Ecto neural progenitor cell (in vitro differentiated cells): Measurements from ENCODE around the gene ENTPD3.
"Not testable (repeated sequence)": the region's sequence is repeated elsewhere in the genome, so short reads cannot be mapped to it uniquely, and the experiment has no call there.

ENCODE experiments used
- DNase-seq: peaks from one replicate; pipeline ENCODE4 v3.0.0-alpha.2; 2018; ENCODE audit warnings: low spot score

The ENTPD3 gene

GRCh38 chr3:40407007-40407406, 20.0 kb downstream of the ENTPD3 start:
- no peak for DNase-seq

GRCh38 chr3:40407611-40408010, 20.6 kb downstream of the ENTPD3 start:
- DNase-seq: no peak

GRCh38 chr3:40414270-40414669, 27.3 kb downstream of the ENTPD3 start:
- no peak for DNase-seq

GRCh38 chr3:40417845-40418543, 31.0 kb downstream of the ENTPD3 start:
- no peak for DNase-seq

- DNase-seq: no peak
These were observed 35.9 kb downstream of the ENTPD3 start for GRCh38 chr3:40422861-40423260.

- no peak for DNase-seq
These were observed 40.2 kb downstream of the ENTPD3 start for GRCh38 chr3:40427045-40427669.

- DNase-seq: no peak
These were observed 45.8 kb downstream of the ENTPD3 start for GRCh38 chr3:40432793-40433192.

- no peak for DNase-seq
These were observed 50.9 kb downstream of the ENTPD3 start for GRCh38 chr3:40437889-40438288.

GRCh38 chr3:40445062-40445461, 58.1 kb downstream of the ENTPD3 start:
- DNase-seq: no peak

GRCh38 chr3:40445880-40446279, 58.9 kb downstream of the ENTPD3 start:
- no peak for DNase-seq

GRCh38 chr3:40450438-40450837, 63.5 kb downstream of the ENTPD3 start:
- DNase-seq: no peak

GRCh38 chr3:40451551-40451950, 64.6 kb downstream of the ENTPD3 start:
- no peak for DNase-seq

GRCh38 chr3:40452057-40452456, 65.1 kb downstream of the ENTPD3 start:
- no peak for DNase-seq

GRCh38 chr3:40452562-40452875, 65.5 kb downstream of the ENTPD3 start:
- no peak for DNase-seq

GRCh38 chr3:40452876-40453730, 66.1 kb downstream of the ENTPD3 start:
- DNase-seq: peak; percentile 97

- no peak for DNase-seq
These were observed 66.9 kb downstream of the ENTPD3 start for GRCh38 chr3:40453933-40454332.

GRCh38 chr3:40455328-40455727, 68.3 kb downstream of the ENTPD3 start:
- no peak for DNase-seq

GRCh38 chr3:40456279-40456939, 69.4 kb downstream of the ENTPD3 start:
- no peak for DNase-seq

GRCh38 chr3:40456940-40457823, 70.2 kb downstream of the ENTPD3 start, which contains the start of gene RPL14:
TSS of gene RPL14 (plus strand) at chr3:40457339. CDS start at chr3:40457472, 133 bp downstream.
- DNase-seq: peak; percentile 95

- no peak for DNase-seq
These were observed 71.5 kb downstream of the ENTPD3 start for GRCh38 chr3:40458473-40458872.

GRCh38 chr3:40460481-40460880, 73.5 kb downstream of the ENTPD3 start:
- DNase-seq: not testable (repeated sequence)
